ENCODE results near the gene C9orf72.
"Not testable (repeated sequence)": the region's sequence is repeated elsewhere in the genome, so short reads cannot be mapped to it uniquely, and the experiment has no call there.

The C9orf72 gene

GRCh38 chr9:27572918-27573633, at the start of gene C9orf72:
Gene C9orf72, minus strand, starts transcription at chr9:27573481. Its CDS starts 6,361 bp downstream, at chr9:27567120.
- FAIRE-seq, result no peak

DNA sequence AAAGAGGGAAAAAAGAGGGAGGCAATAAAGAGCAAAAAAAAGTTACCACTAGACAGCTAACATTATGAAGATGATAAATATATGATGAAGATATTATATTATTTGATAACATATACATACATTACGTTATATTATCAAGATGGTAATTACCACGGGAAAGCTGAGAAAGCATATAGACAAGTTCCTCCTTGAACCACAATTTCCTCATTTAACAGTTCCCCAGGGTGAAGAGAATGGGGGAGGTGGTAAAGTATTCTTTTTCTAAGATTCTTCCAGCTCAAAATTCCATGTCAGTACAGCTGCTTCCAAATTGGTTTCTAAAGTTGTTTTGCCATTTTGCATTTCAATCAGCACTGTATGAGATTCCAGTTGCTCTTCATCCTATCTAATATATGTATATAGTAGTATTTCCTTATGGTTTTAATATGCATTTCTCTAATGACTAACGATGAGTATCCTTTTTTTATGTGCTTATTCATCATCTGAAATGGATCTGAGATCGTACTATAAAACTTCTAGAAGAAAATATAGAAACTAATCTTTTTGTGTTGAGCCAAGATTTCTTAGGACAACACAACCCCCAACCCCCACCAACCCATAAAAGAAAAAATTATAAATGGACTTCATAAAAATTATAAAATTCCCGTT, 49.5 kb upstream of the C9orf72 start:
- no peak for FAIRE-seq

DNA sequence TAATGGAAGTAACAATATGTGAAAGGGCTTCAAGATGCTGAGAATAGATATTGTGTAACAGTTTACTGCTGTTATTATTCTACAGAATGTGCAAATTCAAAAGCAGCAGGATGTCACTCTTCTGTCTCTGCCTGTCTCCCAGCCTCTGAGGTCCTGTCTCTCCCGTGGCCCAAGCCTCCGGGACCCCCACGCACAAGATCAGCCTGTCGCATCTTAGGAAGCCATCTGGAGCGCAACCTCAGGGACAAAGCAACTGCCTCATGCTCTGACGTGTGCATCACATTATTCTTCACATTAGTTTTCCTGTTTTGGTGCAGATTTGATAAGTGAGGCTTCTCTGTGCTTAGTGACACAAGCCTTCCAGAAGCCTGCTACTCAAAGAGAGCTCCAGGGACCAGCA, 46.5 kb upstream of the C9orf72 start:
- no peak for FAIRE-seq

DNA sequence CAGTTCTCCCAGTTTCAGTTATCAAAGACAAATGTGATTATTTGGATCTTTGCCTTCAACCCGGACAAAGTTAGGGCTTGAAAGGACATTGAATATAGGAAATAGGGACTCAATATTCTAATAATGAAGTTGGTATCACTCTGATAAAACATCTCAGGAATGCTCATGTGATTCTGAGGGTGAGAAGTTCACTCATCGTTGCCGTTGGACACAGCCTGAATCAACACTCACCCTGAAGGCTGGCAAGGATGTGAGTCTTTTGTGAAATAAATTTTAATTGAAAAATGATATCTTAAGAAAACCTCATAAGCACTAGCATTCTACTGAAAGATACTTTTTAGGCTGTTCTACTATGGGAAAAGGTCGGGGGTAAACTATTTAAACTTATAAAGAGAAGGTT, 44.8 kb upstream of the C9orf72 start:
- no peak for FAIRE-seq

- FAIRE-seq, result no peak
Observed at GRCh38 chr9:27614551-27614950, 41.3 kb upstream of the C9orf72 start.

GRCh38 chr9:27612036-27612435, 38.8 kb upstream of the C9orf72 start:
- FAIRE-seq, result not testable (repeated sequence)

GRCh38 chr9:27610622-27611021, 37.3 kb upstream of the C9orf72 start:
- FAIRE-seq, result no peak

DNA sequence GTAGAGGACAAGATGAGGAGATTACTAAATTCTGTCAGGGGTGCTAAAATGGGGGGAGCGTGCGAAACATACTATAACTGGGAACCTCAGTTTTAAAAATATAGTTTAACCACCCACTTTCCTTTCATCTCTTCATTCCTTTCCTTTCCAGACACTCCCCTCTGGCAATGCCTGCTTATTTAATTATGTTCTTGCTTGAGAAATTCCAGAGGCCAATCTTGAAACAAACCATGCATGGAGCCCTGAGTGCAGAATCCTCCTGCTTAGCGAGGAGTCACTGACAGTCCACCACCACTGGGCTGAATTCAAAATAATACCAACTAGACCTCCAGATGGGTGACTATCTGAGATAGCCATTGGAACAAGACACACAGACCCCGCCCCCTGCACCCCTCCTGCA, 29.7 kb upstream of the C9orf72 start:
- FAIRE-seq, result no peak

DNA sequence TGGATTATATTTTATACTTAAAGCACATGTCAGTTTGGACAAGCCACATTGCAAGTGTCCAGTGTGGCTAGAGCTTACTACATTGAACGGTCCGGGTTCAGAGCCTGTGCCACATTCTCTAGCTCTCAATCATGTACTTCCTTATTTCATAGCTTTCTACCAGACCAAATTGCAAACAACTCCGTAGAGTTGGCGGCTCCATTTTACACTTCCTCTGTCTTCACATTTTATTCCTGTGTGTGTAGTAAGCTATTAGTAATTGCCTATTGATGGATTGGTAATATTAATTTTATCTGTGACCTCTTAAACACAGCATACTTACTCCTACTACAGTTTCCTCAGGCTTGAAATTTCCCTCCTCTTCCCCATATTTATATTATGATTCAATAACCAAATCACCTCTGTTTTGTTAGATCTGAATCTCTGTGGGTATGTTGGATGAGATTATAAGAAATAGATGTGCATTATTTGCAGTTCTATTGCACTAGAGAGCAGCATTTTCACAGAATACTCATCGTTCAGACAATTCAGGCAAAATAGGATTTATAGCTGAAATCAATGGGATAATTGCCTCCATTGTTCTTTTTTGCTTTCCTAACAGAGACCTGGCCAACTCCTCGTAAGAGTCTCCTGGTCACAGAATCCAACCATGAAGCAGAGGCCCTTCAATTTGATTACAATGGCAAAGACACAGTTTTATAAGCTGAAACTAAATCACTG, 29.0 kb upstream of the C9orf72 start:
- FAIRE-seq, result no peak

DNA sequence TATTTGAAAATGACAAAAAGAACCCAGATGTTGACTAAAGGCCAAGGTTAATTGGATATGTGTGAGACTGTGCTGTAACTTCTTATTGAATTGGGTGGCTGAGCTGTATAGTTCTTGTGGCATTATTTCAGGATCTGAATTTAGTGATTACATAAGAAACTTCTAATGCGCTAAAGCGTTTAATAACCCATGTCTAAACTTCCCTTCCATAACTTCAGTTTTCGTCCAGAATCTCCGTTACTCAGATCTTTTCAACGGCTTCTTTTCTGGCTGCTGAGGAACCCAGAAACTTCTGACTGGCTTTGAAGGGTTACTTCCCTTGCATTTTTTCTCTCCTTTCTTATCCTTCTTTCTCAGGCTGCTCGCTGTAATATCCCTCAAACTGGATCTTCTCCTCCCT, 28.1 kb upstream of the C9orf72 start:
- no peak for FAIRE-seq

GRCh38 chr9:27600256-27600655, 27.0 kb upstream of the C9orf72 start:
- no peak for FAIRE-seq

DNA sequence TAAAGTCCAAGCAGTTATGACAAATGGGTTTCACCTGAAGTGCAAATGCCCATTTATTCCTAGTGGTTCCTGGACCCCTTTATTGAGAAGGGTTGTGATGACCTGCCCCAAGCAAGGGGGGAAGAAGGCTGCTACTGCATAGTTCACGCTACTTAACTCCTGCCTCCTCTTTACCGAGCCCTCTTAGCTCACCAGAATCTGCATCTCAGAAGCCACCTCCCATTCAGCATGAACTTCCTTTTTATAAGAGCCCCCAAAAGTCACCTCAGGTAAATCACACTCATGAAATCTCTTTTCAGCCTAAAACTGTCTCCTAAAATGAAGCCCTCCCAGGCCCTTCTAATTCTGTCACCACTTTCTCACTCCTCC, 26.6 kb upstream of the C9orf72 start:
- no peak for FAIRE-seq

DNA sequence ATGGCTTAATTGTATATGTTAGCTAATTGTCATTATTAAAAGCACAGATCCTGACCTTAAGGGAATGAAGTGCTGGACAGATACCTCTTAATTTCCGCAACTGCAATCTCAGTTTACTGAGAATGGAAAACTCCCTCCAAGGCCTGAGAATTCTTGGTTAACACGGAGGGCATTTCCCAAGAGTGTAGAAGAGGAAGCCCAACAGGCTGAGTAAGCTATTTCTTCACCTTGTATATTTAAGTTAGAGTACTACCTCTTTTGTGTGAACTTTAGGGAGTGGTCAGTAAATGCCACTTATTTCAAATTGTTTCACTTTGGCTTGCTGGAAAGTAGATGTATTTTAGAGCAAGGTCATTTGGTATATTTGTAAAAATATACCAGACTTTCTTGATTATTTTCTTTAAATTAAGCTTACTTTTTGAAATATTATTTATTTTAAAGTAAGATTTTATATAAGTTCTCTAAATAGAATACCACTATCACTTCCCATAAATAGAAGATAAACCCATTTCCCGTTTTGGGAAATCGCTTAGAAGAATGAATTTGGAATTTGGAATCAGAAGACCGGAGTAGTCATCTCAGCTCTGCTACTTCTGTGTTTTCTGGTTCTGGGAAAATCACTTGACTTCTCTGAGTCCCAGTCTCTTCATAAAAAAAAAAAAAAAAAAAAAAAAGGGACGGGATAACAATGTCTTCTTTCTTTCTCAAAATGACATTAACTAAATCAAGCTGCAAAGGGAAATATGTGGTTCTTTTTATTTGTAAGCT, 26.0 kb upstream of the C9orf72 start:
- FAIRE-seq, result no peak

DNA sequence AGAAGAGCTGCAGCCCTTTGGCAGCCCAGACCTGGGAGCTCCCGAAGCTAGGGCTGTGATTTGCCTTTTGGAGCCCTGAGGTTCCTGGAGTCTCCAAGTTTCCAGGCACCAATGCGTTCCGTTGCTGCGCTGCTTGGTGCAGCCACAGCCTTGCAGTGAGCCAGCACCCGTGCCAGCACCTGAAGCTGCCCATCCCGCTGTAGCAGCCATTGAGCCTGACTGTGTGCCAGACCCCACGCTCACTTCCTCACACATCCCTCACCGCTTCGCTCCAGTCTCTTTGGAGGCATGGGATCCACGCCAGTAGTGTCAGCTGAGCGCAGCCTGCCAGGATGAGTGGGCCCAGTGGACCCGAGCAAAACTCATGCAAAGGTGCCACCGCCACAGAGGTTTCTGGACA, 22.5 kb upstream of the C9orf72 start:
- no peak for FAIRE-seq

- no peak for FAIRE-seq
Observed at GRCh38 chr9:27591672-27592071, 18.4 kb upstream of the C9orf72 start.

DNA sequence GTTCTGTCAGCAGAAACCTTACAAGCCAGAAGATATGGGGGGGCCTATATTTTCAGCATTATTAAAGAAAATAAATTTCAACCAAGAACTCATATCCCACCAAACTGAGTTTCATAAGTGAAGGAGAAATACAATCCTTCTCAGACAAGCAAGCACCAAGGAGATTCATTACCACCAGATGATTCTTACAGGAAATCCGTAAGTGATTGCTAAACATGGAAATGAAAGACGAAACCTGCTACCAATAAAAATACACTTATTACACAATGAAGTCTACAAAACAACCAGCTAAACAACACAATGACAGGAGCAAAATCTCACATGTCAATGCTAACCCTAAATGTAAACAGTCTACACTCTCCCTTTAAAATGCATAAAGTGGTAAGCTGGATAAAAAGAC, 17.8 kb upstream of the C9orf72 start:
- FAIRE-seq, result no peak

DNA sequence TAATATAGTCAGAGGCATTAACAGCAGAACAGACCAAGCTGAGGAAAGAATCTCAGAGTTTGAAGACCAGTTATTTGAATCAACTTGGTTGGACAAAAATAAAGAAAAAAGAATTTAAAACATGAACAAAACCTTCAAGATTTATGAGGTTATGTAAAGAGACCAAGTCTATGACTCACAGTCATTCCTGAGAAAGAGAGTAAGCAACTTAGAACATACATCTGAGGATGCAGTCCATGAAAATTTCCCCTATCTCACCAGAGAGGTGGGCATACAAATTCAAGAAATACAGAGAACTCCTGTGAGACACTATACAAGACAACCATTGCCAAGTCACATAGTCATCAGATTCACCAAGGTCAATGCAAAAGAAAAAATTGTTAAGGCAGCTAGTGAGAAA, 17.4 kb upstream of the C9orf72 start:
- FAIRE-seq, result no peak

DNA sequence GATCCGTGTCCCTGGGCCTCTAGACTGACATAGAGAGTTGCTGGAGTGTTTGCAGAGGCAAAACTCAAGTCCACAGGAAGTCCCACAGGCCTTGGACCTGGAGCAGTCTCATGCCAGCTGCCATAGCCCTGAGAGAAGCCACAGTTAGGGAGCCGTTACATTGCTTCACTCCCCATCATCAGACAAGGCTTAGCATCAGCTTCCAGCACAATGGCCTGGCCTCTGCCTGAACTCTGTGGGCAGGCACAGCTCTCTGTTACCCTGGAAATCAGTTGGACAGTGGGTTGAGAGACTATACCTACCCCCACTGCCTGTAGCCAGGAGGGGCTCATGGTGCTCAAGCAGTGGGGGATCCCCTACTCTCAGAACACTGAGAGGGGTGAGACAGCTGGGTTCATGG, 16.2 kb upstream of the C9orf72 start:
- FAIRE-seq, result no peak

DNA sequence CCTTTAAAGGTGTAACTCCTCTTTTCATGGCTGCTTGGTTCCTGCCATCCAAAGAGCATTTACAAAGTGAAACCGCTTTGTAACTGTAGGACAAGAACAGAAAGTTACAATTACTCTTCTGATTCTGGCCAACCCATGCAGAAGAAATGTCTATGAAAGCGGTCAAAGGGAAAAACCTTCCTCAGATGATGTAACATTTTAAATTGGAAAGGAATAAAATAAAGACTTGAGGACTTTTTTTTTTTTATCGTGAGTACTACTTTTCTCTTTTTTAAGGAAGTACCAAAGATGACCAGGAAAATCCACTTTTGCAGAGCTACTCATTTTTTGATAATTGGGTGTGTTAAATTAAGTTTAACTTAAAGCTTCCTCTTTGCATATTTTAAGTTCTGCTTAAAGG, 13.0 kb upstream of the C9orf72 start:
- no peak for FAIRE-seq

GRCh38 chr9:27584931-27585330, 11.7 kb upstream of the C9orf72 start:
- no peak for FAIRE-seq

- FAIRE-seq, result no peak
Observed at GRCh38 chr9:27582794-27583193, 9.5 kb upstream of the C9orf72 start.

- FAIRE-seq, result no peak
Observed at GRCh38 chr9:27581826-27582225, 8.5 kb upstream of the C9orf72 start.
